OCI-LY1 (cell line): Measurements from ENCODE around the gene ZBTB16.

ENCODE experiments used
- EZH2 ChIP-seq: fragments of 200-600 bp; sonication (generic), shearing (Covaris generic); IDR thresholded peaks from 2 replicates; pipeline ENCODE4 v1.8.0; 2017; ENCODE audit warnings: borderline replicate concordance, mixed run types, mild to moderate bottlenecking, antibody characterized with exemption, low read length, moderate library complexity, mixed read lengths
- TF ChIP-seq, protein P1 (sequence below): fragments of 200-600 bp; sonication (generic), shearing (Covaris generic); IDR thresholded peaks from 2 replicates; pipeline ENCODE4 v1.5.1; 2017; ENCODE audit warnings: mild to moderate bottlenecking, antibody characterized with exemption, low read length, moderate library complexity, mixed read lengths

DNA sequence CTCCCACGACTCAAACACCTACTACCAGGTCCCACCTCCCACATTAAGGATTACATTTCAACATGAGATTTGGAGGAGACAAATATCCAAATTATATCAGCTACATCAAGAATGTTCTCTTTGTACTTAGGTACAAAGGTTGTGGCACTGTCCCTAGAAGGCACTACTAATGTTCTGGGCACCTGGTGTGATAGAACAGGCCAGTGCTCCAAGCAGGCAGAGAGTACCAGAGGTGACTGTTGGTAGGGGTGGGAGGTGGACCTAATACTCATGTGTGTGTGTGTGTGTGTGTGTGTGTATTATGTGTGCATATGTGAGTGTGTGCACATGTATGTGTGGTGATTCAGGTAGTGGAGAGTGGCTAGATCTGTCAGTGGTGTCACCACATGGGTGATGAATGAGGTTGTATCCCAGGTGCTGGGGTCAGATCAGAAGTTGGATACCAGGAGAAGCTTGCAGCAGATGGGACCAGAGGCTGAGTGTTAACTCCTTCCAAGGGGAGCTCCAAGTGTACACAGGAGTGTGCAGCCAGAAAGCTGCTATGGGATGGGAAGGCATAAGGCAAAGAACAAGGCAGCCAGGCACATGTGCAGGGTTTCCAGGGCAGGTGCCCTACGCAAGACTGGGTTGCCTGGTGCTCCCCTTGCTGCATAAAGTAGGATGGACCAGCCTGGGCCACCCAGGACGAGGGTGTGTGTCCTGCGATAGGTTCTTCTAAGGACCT, 219.0 kb downstream of the ZBTB16 start:
- TF ChIP-seq, protein P1, sequence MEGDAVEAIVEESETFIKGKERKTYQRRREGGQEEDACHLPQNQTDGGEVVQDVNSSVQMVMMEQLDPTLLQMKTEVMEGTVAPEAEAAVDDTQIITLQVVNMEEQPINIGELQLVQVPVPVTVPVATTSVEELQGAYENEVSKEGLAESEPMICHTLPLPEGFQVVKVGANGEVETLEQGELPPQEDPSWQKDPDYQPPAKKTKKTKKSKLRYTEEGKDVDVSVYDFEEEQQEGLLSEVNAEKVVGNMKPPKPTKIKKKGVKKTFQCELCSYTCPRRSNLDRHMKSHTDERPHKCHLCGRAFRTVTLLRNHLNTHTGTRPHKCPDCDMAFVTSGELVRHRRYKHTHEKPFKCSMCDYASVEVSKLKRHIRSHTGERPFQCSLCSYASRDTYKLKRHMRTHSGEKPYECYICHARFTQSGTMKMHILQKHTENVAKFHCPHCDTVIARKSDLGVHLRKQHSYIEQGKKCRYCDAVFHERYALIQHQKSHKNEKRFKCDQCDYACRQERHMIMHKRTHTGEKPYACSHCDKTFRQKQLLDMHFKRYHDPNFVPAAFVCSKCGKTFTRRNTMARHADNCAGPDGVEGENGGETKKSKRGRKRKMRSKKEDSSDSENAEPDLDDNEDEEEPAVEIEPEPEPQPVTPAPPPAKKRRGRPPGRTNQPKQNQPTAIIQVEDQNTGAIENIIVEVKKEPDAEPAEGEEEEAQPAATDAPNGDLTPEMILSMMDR = no peak
- TF ChIP-seq EZH2 = no peak
